SK-N-SH treated with all-trans-retinoic acid at 6 μM for 48 hours (cell line): ENCODE results near the gene PSMD2.

ENCODE experiments used
- ARNTL ChIP-seq: fragments of 450-650 bp; formaldehyde crosslinking; IDR thresholded peaks from 2 replicates; pipeline ENCODE4 v1.5.0; 2020; ENCODE audit warnings: low read depth, mild to moderate bottlenecking, moderate library complexity, borderline replicate concordance
- OSR1 ChIP-seq: fragments of 250-450 bp; sonication (Bioruptor Pico); IDR thresholded peaks from 2 replicates; pipeline ENCODE4 v1.8.0; 2022; ENCODE audit warnings: moderate library complexity, mild to moderate bottlenecking, inconsistent platforms
- PPARA ChIP-seq: fragments of 250-450 bp; sonication (Bioruptor Pico); IDR thresholded peaks from 2 replicates; pipeline ENCODE4 v1.5.0; 2020; ENCODE audit warnings: mild to moderate bottlenecking, borderline replicate concordance
- SNAI2 ChIP-seq: fragments of 250-450 bp; sonication (Bioruptor Pico); IDR thresholded peaks from 2 replicates; pipeline ENCODE4 v1.5.0; 2020; ENCODE audit warnings: mild to moderate bottlenecking, moderate library complexity
- ZFP30 ChIP-seq: fragments of 450-650 bp; formaldehyde crosslinking; IDR thresholded peaks from 2 replicates; pipeline ENCODE4 v1.5.0; 2022; ENCODE audit warnings: mild to moderate bottlenecking, moderate library complexity
- ZNF8 ChIP-seq: fragments of 450-650 bp; formaldehyde crosslinking; IDR thresholded peaks from 2 replicates; pipeline ENCODE4 v1.5.0; 2020; ENCODE audit warnings: mild to moderate bottlenecking, moderate library complexity
- TF ChIP-seq, protein P1 (sequence below): fragments of 250-450 bp; sonication (Bioruptor Pico); IDR thresholded peaks from 2 replicates; pipeline ENCODE4 v1.5.1; 2020; ENCODE audit warnings: low read depth, mild to moderate bottlenecking, moderate library complexity

DNA sequence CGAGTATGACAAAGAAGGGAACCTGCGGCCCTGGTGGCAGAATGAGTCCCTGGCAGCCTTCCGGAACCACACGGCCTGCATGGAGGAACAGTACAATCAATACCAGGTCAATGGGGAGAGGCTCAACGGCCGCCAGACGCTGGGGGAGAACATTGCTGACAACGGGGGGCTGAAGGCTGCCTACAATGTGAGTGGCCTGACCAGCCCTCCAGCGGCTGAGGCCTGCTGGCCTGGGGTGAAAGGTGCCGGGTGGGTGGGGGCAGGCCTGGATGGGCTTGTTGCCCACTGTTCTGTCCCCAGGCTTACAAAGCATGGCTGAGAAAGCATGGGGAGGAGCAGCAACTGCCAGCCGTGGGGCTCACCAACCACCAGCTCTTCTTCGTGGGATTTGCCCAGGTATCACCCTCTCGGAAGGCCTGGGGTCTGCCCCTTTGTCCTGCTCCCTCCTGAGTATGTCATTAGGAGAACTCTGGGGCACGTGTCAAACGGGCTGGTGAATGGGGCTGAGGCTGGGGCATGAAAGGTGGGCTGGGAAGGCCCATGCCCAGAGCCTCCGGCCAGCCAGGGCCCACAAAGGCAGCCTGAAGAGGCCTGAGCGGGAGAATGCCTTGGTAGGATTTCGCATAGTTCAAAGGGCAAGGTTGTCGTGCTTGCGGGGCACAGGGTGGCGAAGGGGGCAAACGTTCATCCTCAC is 7.8 kb upstream of the PSMD2 start:
- no peak for TF ChIP-seq ZFP30 (CRISPR knock-in tag)
- no peak for TF ChIP-seq SNAI2 (CRISPR knock-in tag)
- no peak for TF ChIP-seq ARNTL (CRISPR knock-in tag)
- TF ChIP-seq, protein P1, sequence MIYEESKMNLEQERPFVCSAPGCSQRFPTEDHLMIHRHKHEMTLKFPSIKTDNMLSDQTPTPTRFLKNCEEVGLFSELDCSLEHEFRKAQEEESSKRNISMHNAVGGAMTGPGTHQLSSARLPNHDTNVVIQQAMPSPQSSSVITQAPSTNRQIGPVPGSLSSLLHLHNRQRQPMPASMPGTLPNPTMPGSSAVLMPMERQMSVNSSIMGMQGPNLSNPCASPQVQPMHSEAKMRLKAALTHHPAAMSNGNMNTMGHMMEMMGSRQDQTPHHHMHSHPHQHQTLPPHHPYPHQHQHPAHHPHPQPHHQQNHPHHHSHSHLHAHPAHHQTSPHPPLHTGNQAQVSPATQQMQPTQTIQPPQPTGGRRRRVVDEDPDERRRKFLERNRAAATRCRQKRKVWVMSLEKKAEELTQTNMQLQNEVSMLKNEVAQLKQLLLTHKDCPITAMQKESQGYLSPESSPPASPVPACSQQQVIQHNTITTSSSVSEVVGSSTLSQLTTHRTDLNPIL (CRISPR knock-in tag) = no peak
- TF ChIP-seq ZNF8 (CRISPR knock-in tag) = no peak
- TF ChIP-seq PPARA (CRISPR knock-in tag) = no peak
- TF ChIP-seq OSR1 = no peak
